Activated B cell treated with CpG ODN at 0.5 μM for 24 hours (primary cell): ENCODE data around the gene KRT31. TPM values are rescaled to one million over a fixed set of nuclear protein-coding genes. Genes with fewer than 3 reads are reported as not detected.

ENCODE experiments used
- ATAC-seq: fragments of 200-7000 bp; cut with Tn5 transposase; one replicate; pipeline ENCODE4 v1.10.0; 2021; ENCODE audit warnings: low read depth, mild to moderate bottlenecking, moderate library complexity
- CTCF ChIA-PET: fragments of 350-600 bp; sonication (Branson Sonifier 250); formaldehyde crosslinking; loops from one replicate; lab custom pipeline; 2021; ENCODE audit warnings: antibody characterized with exemption; lab: Charles Lee
- POLR2A ChIA-PET: fragments of 350-600 bp; sonication (Branson Sonifier 250); formaldehyde crosslinking; loops from one replicate; lab custom pipeline; 2021; ENCODE audit warnings: antibody characterized with exemption; lab: Charles Lee
- DNase-seq: peaks from one replicate; pipeline ENCODE4 v3.0.0; 2022
- H3K27ac Mint-ChIP-seq: one replicate; pipeline ENCODE4 v1.8.0; 2020; ENCODE audit warnings: mixed read lengths
- H3K27me3 Mint-ChIP-seq: one replicate; pipeline ENCODE4 v1.8.0; 2021; ENCODE audit warnings: mixed read lengths
- H3K36me3 Mint-ChIP-seq: one replicate; pipeline ENCODE4 v1.8.0; 2021; ENCODE audit warnings: low read depth, mixed read lengths
- H3K4me1 Mint-ChIP-seq: one replicate; pipeline ENCODE4 v1.8.0; 2021; ENCODE audit warnings: mixed read lengths
- H3K4me3 Mint-ChIP-seq: one replicate; pipeline ENCODE4 v1.8.0; 2020; ENCODE audit warnings: mild to moderate bottlenecking, mixed read lengths
- H3K9me3 Mint-ChIP-seq: one replicate; pipeline ENCODE4 v1.8.0; 2020; ENCODE audit warnings: mixed read lengths
- CTCF ChIP-seq: fragments of 200-600 bp; IDR thresholded peaks from one replicate; pipeline ENCODE4 v1.8.0; 2022; ENCODE audit warnings: antibody characterized with exemption, mild to moderate bottlenecking
- intact Hi-C: fragments of 100-400 bp; cut with micrococcal nuclease; formaldehyde crosslinking; loops from one replicate; pipeline ENCODE4 v1.15.1; 2024
- total RNA-seq: library from RNA; stranded (reverse); gene quantifications from 2 replicates; pipeline ENCODE4 v1.2.3, GENCODE V29; 2022

KRT31 gene
- total RNA-seq, result not detected in 2 replicates

GRCh38 chr17:41396996-41397660, at the start of gene KRT31:
Gene KRT31 (minus strand): TSS chr17:41397608. CDS start chr17:41397539, 69 bp downstream.
- no peak within 1 kb of the TSS for H3K27ac Mint-ChIP-seq
- no peak for DNase-seq
- H3K27me3 Mint-ChIP-seq, result peaks cover 30% of the 10 kb centered on the region
- CTCF ChIA-PET, result no interaction called here
- POLR2A ChIA-PET, result no interaction called here
- no peaks in the 10 kb centered on the region for H3K9me3 Mint-ChIP-seq
- no peak for TF ChIP-seq CTCF
- H3K36me3 Mint-ChIP-seq, result no peaks in the 10 kb centered on the region
- H3K4me3 Mint-ChIP-seq, result no peak within 1 kb of the TSS
- H3K4me1 Mint-ChIP-seq, result no peaks in the 10 kb centered on the region
- intact Hi-C loops, result no loop called here
- ATAC-seq, result no peak

DNA sequence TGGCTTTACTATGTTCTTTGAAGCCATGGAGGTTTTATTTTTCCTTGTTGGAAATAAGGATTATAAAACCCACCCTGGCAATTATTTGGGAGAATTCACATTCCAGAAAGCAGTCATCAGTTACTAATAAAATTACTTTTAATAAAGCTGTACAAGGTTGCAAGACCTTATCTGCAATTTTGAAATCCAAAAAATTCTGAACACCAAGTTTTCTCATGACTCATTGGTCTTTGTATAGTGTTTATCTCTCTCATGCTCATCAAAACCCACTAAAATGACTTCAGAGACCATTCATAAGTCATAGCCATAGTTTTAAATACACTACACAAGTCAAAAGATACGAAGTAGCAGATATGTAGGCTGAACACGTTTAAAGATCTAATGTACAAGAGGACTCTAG, 49.4 kb upstream of the KRT31 start:
- H3K9me3 Mint-ChIP-seq, result no peaks in the 10 kb centered on the region
- no peak for DNase-seq
- ChIA-PET POLR2A (no interaction called here), CTCF (no interaction called here)
- intact Hi-C loops, result no loop called here
- H3K27ac Mint-ChIP-seq, result no peak overlapping the region
- no peak overlapping the region for H3K4me3 Mint-ChIP-seq
- H3K4me1 Mint-ChIP-seq, result no peaks in the 10 kb centered on the region
- TF ChIP-seq CTCF, result no peak
- H3K36me3 Mint-ChIP-seq, result no peaks in the 10 kb centered on the region
- no peak for ATAC-seq
- peaks cover 25% of the 10 kb centered on the region for H3K27me3 Mint-ChIP-seq

GRCh38 chr17:41444640-41445039, 47.2 kb upstream of the KRT31 start:
- no peaks in the 10 kb centered on the region for H3K9me3 Mint-ChIP-seq
- H3K27ac Mint-ChIP-seq, result no peak overlapping the region
- H3K4me1 Mint-ChIP-seq, result no peaks in the 10 kb centered on the region
- ChIA-PET CTCF (interaction anchor here (1.2 kb wide), 1 partner anchor 8 kb away, joined by 3 read pairs; no protein-coding TSS in a partner anchor), POLR2A (no interaction called here)
- peaks cover 26% of the 10 kb centered on the region for H3K27me3 Mint-ChIP-seq
- DNase-seq (no peak), ATAC-seq (no peak)
- intact Hi-C loops, result no loop called here
- TF ChIP-seq CTCF, result no peak
- no peaks in the 10 kb centered on the region for H3K36me3 Mint-ChIP-seq
- no peak overlapping the region for H3K4me3 Mint-ChIP-seq

- no peak overlapping the region for H3K4me3 Mint-ChIP-seq
- peaks cover 27% of the 10 kb centered on the region for H3K27me3 Mint-ChIP-seq
- H3K4me1 Mint-ChIP-seq, result no peaks in the 10 kb centered on the region
- POLR2A ChIA-PET, result no interaction called here
- H3K36me3 Mint-ChIP-seq, result no peaks in the 10 kb centered on the region
- ATAC-seq, result no peak
- H3K9me3 Mint-ChIP-seq, result no peaks in the 10 kb centered on the region
- no peak for DNase-seq
- TF ChIP-seq CTCF, result no peak
- CTCF ChIA-PET, result no interaction called here
- no peak overlapping the region for H3K27ac Mint-ChIP-seq
- intact Hi-C loops, result no loop called here
These were observed 46.8 kb upstream of the KRT31 start for GRCh38 chr17:41444186-41444585.

DNA sequence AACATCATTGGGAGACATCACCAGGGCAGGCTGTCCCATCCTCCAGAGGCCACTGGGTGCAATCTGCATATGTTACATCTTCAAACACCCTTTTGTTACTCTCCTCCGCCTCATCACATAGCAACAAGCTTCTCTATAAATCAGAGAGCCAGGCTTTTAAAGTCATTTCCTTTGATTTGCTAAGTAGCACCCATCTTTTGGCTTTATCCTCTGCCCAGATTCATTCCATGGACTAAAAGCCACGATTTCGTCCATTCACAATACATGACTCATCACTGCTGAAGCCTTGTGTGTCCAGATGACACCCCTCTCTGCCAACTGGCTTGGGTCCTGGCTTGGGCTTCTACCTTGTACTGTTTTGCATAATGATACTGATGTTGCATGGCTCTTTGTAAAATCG, 45.3 kb upstream of the KRT31 start:
- intact Hi-C loops, result no loop called here
- DNase-seq (no peak), ATAC-seq (no peak)
- Mint-ChIP-seq H3K4me1 (no peaks in the 10 kb centered on the region), H3K4me3 (no peak overlapping the region), H3K27ac (no peak overlapping the region), H3K27me3 (peaks cover 24% of the 10 kb centered on the region), H3K9me3 (no peaks in the 10 kb centered on the region), H3K36me3 (no peaks in the 10 kb centered on the region)
- POLR2A ChIA-PET, result no interaction called here
- CTCF ChIA-PET, result no interaction called here
- TF ChIP-seq CTCF, result no peak
